Stimulated activated CD4-positive, alpha-beta T cell treated with anti-CD3 and anti-CD28 coated beads, Interleukin-15, amount 100 ng/mL, for 24 hours (primary cell): ENCODE results near the gene TAF3.

ENCODE experiments used
- DNase-seq: peaks from one replicate; pipeline ENCODE4 v3.0.0-alpha.2; 2020

The TAF3 gene

DNA sequence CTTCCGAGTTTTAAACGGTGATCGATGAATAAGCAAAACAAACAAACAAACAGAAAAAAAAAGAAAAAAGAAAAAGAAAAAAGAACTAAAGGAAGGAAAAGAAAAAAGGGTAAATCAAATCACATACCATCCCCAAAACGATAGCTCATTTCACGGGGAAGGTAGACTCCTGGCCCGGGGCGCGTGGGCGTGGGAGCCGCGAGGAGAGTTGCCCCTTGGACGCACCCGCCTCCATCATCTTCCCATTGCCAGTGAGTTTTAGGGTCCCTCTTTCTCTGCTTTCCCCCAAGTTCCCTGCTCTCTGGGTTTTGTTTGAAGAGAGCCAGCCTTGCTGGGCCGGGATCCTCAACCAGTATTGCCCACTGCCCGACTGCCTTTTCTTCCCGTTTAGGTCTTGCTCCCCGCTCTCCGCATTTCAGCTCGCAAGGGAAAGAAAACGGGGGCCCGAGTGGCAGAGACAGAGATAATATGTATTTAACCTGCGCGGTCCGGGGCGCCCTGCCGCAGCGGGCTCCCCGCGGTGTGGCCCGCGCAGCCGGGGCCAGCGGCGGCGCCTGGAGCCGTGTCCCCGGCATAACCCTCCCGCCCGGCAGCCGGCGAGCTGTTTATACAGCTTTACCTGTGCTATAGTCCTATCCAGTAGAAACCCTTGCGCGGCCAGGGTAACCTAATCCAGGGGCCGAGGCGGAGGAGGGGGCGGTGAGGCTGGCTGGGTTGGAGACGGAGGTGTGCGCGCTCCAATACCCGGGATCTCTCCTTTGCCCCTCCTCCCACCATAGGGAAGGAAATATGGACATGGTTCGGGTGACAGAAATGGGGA lies 230.9 kb downstream of the TAF3 start:
- DNase-seq = peak; percentile 48

- peak; percentile 33 for DNase-seq
These were observed 231.7 kb downstream of the TAF3 start for GRCh38 chr10:8049865-8050555.

DNA sequence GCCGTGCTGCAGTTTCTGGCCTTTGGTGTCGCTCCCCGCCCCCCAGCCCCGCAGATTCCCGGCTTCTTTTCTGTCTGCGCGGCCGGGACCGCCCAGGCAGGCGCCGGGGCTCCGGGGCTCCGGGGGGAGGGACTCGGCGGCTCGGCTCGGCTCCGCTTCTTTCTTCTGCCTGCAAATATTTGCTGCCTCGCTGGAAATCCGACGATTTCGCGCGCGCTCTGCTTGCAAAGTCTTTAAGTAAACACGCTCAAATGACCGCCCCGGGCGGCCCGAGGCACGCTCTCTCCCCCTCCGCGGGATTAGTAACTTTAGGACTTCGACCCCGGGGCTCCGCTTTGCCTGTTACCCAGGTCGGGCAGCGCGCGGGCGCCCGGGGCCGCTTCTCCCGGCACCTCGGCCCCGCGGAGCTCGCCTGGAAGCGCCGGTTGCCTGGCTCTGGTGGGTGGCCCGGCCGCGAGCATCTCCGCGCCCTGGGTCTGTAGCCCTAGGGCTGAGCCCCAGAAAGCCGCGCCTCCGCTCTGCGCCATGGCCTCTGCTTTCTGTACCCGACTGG lies 232.3 kb downstream of the TAF3 start:
- peak; percentile 51 for DNase-seq

DNA sequence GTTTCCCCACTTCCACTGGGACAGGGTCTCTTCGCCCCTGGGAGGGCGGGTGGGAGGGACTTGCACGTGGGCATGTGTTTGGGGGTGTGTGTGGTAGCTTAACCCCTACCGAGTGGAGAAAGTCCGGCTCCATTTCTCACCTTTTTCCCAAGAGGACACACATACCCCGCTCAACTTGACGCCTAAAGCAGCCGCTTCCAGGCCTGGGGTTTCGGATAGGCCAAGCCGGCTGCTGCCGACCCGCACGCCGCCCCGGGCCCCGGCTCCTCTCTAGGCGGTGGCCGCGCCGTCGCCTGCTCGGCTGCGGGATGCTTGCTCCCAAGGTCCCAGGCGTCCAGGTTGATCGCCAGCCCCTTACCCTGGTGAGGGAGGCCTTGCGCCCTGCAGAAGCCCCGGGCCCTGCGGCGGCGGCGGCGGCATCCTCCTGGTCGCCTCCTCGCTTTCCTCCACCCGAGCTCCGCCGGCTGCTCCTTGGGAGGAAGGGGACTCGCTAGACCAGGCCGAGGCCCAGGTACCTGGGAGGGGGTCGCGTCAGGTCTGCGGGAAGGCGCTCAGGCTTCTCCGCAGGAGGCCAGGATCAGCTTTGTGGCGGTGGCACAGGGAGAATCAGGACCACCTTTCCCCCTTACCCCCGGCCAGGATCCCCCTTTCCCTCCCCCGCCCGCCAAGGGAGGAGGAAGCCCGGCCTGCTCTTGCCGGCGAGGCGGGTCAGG lies 233.0 kb downstream of the TAF3 start:
- peak; percentile 48 for DNase-seq

DNA sequence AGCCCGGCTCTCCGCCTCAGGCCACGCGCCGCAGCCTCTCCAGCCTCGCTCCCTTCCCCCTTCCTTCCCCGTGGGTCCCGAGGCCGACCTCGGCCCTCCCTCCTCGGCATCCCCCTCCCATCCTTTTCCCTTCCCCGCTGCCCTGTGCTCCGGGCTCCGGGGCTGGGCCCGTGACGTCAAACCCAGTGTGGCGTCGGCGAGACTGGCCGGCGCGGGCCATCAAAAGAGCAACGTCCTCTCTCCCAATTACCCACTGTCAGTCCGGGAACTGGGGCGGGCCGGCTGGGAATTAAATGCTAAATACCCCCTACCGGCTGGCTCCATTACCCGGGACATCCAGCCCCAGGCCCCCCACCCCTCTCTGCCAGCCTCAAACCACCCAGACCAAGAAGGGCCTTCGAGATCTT lies 233.5 kb downstream of the TAF3 start:
- peak; percentile 44 for DNase-seq

- DNase-seq = peak; percentile 53
These were observed 234.1 kb downstream of the TAF3 start for GRCh38 chr10:8052341-8052955.

- no peak for DNase-seq
These were observed 234.7 kb downstream of the TAF3 start for GRCh38 chr10:8052956-8053445.

DNA sequence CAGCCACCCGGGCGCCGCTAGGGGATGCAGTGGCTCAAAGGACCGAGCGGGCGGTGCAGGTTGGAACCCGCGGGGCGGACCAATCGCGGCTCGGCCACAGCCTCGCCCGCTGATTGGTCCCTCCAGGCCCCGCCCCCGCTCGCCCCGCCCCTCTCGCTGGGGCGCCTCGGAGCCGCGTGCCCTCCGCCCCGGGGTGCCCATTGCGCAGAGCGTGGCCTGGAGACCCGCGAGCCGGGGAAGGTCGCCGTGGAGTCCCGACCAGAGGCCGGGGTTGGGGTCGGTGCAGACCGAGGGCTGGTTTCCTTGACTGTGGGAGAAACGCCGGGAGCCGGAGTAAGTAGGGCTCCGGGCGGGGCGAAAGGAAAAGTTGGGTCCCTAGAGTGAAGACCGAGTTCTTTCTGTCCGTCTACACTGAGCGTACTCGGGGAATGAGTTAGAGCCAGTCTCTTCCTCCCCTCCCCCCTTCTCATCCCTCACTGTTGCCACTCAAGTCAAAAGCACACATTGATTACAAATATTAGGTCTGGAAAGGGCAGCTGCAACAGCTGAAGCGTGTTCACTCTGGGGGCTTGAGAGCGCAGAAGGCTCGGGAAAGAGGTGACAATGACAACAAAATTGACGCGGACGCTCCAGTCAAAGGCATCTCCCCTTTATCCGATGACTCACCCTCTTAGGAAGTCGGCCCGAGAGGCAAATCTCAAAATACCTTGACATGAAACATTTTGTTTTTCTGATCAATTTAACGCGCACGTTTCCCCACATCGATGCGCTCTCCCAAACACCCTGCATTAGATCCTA lies 235.3 kb downstream of the TAF3 start:
- DNase-seq = peak; percentile 98

DNA sequence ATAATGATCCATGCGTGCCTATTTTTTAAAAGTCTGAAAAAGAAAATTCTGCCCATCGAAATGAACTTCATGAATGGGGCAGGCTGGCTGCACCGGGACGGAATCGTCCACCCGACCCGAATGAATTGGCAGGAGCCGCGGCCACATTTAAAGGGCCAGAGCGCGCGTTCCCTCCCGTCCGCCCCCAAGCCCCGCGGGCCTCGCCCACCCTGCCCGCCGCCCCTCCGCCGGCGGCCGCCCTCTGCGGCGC lies 235.9 kb downstream of the TAF3 start:
- DNase-seq = no peak

GRCh38 chr10:8054494-8055407 lies 236.4 kb downstream of the TAF3 start, which contains the start of gene GATA3:
Gene GATA3, plus strand, starts transcription at chr10:8054688. Its CDS starts 968 bp downstream, at chr10:8055656.
- peak; percentile 92 for DNase-seq

GRCh38 chr10:8055420-8056349 lies 237.4 kb downstream of the TAF3 start:
- DNase-seq = peak; percentile 59

- DNase-seq = no peak
These were observed 238.1 kb downstream of the TAF3 start for GRCh38 chr10:8056378-8056777.

- peak; percentile 69 for DNase-seq
These were observed 238.6 kb downstream of the TAF3 start for GRCh38 chr10:8056871-8057331.

DNA sequence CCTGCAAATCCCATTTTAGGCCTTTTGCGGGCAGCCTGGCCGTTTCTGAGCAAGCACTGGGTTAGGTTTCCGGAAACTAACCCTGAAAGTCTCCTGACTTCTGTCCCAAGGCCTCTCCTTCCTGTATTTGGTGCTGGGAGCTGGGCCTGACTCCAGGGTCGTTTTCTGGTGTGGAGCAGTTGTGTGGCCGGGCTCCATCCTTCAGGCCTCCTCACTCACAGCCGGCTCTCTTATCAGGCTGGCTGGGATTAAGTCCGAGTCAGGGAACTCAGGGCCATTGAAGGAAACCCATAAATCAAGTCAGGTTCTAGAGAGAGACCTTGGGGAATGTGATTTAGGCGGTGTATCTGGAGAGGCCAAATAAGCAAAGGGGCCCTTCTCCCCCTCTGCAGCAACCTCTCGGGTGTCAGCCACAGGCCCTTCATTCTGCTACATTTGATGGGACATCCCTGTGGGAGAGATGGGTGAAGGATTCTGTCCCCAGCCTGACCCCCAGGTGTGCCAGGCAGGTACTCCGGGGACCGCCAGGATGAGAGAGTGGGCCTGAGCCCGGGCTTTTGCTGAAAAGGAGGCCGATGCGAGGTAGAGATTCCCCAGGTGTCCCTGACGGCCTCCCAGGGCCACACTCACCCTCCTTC lies 239.4 kb downstream of the TAF3 start:
- DNase-seq = no peak

- peak; percentile 36 for DNase-seq
These were observed 240.2 kb downstream of the TAF3 start for GRCh38 chr10:8058274-8059111.

DNA sequence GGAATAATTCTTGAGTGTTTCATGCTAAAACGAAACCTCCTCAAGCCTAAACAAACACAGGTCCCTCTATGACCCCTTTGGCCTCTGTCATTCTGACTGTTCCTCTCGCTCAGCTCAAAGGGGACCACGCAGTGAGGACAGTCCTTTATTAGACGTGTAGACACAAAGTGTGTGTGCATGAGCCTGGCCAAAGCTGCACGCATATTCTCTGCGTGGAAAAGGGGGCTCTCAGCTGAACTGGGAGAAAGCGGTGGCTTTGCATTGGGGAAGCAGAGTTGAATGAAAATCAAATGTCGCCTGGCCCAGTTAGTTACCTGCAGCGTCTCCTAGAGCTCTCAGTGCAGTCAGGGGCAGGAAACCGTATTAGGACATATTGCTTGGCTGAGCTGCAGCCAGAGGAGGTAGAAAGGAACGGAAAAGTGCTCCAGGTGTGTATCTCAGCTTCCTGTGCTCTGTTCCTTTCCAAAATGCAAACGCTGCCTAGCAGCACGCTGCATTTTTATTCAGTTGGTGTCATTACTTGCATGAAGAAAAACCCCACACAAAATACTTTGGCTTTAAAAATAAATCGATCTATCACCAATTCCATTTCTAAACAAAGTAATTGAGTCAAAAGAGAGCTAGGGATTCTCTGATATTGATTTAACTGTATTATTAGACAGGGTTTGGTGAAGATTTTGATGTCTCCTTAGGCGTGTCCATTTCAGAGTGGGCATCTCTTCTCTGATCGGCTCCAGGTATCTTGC lies 241.1 kb downstream of the TAF3 start:
- no peak for DNase-seq

DNA sequence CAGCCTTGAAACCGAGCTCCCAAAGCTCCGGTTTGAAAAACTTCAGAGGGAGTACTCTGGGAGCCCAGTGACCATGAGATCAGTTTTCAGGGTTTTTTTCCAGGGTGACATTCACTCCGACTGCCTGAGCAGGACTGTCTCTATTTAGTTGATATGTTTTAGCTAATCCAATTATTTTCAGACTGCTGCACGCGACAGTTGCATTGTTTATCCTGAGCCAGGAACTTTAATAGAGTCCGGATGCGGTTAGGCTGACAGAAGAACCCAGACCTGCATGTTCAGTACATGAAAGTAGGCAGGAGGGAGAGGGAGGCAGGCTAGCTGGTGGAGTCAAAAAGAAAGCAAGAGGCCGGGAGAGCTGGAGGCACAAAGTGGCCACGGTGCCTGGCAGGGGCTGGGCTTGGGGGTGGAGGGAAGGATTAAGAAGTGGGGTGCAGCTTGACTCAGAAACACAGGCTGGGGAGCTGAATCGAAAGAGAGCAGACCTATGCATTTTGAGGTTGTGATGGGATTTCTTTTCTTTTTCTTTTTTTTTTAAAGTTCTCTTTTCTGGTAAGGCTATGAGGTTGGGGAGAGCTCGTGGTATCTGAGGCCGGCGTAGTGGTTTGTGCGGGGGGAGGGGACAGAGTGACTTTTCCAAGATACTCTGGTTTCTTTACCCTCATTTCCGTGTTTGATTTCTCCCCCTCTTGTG lies 241.9 kb downstream of the TAF3 start:
- peak; percentile 84 for DNase-seq
